Measurements from ENCODE around the gene MTA3.

DNA sequence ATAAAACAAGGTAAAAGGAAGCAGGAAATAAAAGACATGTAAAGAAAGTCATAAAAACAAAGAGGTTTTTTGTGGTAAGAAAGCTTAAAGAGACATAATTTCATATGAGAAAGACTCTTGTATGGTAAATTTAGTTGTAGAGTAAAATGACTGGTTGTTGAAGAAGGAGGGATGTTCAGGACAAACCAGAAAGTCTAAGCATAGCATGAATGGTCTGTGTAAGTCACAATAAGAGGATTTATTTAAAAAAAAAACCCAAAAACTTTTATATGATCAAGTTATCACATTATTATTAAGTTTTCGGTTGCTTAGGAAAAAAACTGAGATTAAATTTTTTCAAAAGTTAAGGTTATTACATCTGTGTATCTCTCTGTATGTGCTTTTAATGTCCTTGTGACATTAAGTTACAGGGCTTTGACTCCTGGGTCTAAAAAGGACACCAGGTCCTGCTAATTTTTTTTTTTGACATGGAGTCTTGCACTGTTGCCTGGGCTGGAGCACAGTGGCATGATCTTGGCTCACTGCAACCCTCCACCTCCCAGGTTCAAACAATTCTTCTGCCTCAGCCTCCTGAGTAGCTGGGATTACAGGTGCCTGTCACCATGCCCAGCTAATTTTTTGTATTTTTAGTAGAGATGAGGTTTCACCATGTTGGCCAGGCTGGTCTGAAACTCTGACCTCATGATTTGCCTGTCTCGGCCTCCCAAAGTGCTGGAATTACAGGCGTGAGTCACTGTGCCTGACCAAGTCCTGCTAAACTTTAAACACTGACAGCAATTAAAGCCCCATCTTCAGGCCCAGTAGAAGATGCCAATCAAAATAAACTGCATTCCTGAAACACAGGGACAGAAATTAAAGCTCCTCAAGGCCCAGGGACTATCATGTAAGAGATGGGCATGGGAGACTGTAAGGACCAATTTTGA is 209.7 kb downstream of the MTA3 start:
- TF ChIP-seq POLR2A (IDR thresholded peaks at IDR 0.05): no peak
- TF ChIP-seq, protein P1, sequence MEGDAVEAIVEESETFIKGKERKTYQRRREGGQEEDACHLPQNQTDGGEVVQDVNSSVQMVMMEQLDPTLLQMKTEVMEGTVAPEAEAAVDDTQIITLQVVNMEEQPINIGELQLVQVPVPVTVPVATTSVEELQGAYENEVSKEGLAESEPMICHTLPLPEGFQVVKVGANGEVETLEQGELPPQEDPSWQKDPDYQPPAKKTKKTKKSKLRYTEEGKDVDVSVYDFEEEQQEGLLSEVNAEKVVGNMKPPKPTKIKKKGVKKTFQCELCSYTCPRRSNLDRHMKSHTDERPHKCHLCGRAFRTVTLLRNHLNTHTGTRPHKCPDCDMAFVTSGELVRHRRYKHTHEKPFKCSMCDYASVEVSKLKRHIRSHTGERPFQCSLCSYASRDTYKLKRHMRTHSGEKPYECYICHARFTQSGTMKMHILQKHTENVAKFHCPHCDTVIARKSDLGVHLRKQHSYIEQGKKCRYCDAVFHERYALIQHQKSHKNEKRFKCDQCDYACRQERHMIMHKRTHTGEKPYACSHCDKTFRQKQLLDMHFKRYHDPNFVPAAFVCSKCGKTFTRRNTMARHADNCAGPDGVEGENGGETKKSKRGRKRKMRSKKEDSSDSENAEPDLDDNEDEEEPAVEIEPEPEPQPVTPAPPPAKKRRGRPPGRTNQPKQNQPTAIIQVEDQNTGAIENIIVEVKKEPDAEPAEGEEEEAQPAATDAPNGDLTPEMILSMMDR (IDR thresholded peaks at IDR 0.05): no peak
